Neural progenitor cell (in vitro differentiated cells): Measurements from ENCODE around the gene CLTCL1. TPM values are rescaled to one million over a fixed set of nuclear protein-coding genes. Genes with fewer than 3 reads are reported as not detected.

Experiments used
- DNase-seq: peaks from one replicate; pipeline ENCODE4 v3.0.0-alpha.2; 2016; ENCODE audit warnings: low spot score
- H2AFZ ChIP-seq: fragments of 200-600 bp; sonication (generic); replicated peaks from 2 replicates; pipeline ENCODE4 v1.6.1; 2016; ENCODE audit warnings: antibody characterized with exemption
- H3F3A ChIP-seq: fragments of 200-600 bp; sonication (generic); 2 replicates; pipeline ENCODE4 v1.6.1; 2016; ENCODE audit warnings: antibody characterized with exemption, low read depth
- H3K27ac ChIP-seq: fragments of 200-600 bp; sonication (generic); 2 replicates; pipeline ENCODE4 v1.5.1; 2016; ENCODE audit warnings: mild to moderate bottlenecking
- H3K27me3 ChIP-seq: fragments of 200-600 bp; sonication (generic); 2 replicates; pipeline ENCODE4 v1.6.1; 2016; ENCODE audit warnings: mild to moderate bottlenecking, moderate library complexity
- H3K36me3 ChIP-seq: fragments of 200-600 bp; sonication (generic); 2 replicates; pipeline ENCODE4 v1.5.1; 2016
- H3K4me1 ChIP-seq: fragments of 200-600 bp; sonication (generic); 2 replicates; pipeline ENCODE4 v1.6.1; 2016; ENCODE audit warnings: mixed run types
- H3K4me2 ChIP-seq: fragments of 200-600 bp; sonication (generic); 2 replicates; pipeline ENCODE4 v1.6.1; 2016
- H3K4me3 ChIP-seq: fragments of 200-600 bp; sonication (generic); 2 replicates; pipeline ENCODE4 v1.5.1; 2016
- H3K79me2 ChIP-seq: fragments of 200-600 bp; sonication (generic); 2 replicates; pipeline ENCODE4 v1.6.1; 2016; ENCODE audit warnings: low read depth
- H3K9ac ChIP-seq: fragments of 200-600 bp; sonication (generic); 2 replicates; pipeline ENCODE4 v1.6.1; 2016
- H3K9me3 ChIP-seq: fragments of 200-600 bp; sonication (generic); 2 replicates; pipeline ENCODE4 v1.5.1; 2016; ENCODE audit warnings: low read depth
- H4K20me1 ChIP-seq: fragments of 200-600 bp; sonication (generic); 2 replicates; pipeline ENCODE4 v1.6.1; 2016; ENCODE audit warnings: low read depth
- H3K27ac Mint-ChIP-seq: 3 replicates; pipeline ENCODE4 v1.8.0; 2021; ENCODE audit warnings: mixed read lengths
- H3K27me3 Mint-ChIP-seq: 2 replicates; pipeline ENCODE4 v1.8.0; 2022; ENCODE audit warnings: low read depth, mild to moderate bottlenecking, inconsistent platforms, moderate library complexity, mixed read lengths; ENCODE audit not compliant: insufficient read depth
- H3K36me3 Mint-ChIP-seq: 3 replicates; pipeline ENCODE4 v1.8.0; 2021; ENCODE audit warnings: mixed read lengths
- H3K4me1 Mint-ChIP-seq: 3 replicates; pipeline ENCODE4 v1.8.0; 2021; ENCODE audit warnings: mixed read lengths
- H3K4me3 Mint-ChIP-seq: 3 replicates; pipeline ENCODE4 v1.8.0; 2021; ENCODE audit warnings: mild to moderate bottlenecking, moderate library complexity, mixed read lengths
- H3K9me3 Mint-ChIP-seq: 3 replicates; pipeline ENCODE4 v1.8.0; 2020; ENCODE audit warnings: mixed read lengths
- CTCF ChIP-seq: fragments of 200-600 bp; sonication (generic); IDR thresholded peaks from 2 replicates; pipeline ENCODE4 v1.5.1; 2017; ENCODE audit warnings: antibody characterized with exemption, mild to moderate bottlenecking
- EZH2 ChIP-seq: fragments of 200-600 bp; sonication (generic); IDR thresholded peaks from 2 replicates; pipeline ENCODE4 v1.6.1; 2017; ENCODE audit warnings: antibody characterized with exemption, mild to moderate bottlenecking, moderate library complexity
- EZH2phosphoT487 ChIP-seq: fragments of 200-600 bp; sonication (generic); IDR thresholded peaks from 2 replicates; pipeline ENCODE4 v1.6.1; 2017; ENCODE audit warnings: antibody characterized with exemption
- total RNA-seq: library from RNA; depleted of rRNA; stranded (reverse); fragments of >200 nt; gene quantifications from 2 replicates; pipeline ENCODE4 v1.2.3, GENCODE V29; 2015; ENCODE audit warnings: low replicate concordance

CLTCL1 gene
- 7.9 and 13.7 TPM in 2 replicates for total RNA-seq

- Histone ChIP-seq H3K9me3 (no peaks in the 10 kb centered on the region), H3K27ac (no peak within 1 kb of the TSS), H3K4me2 (peak within 1 kb of the TSS; percentile 98), H3K36me3 (no peaks in the 10 kb centered on the region), H3K9ac (peak within 1 kb of the TSS; percentile 38), H3K4me1 (peaks cover 4% of the 10 kb centered on the region), H4K20me1 (peaks cover 3% of the 10 kb centered on the region), H3K4me3 (peak within 1 kb of the TSS; percentile 99), H3F3A (peaks cover 7% of the 10 kb centered on the region), H3K27me3 (peaks cover 36% of the 10 kb centered on the region), H2AFZ (peak within 1 kb of the TSS; percentile 98), H3K79me2 (no peaks in the 10 kb centered on the region)
- Mint-ChIP-seq H3K4me1 (peaks cover 25% of the 10 kb centered on the region), H3K36me3 (no peaks in the 10 kb centered on the region), H3K27ac (peak within 1 kb of the TSS; percentile 66), H3K9me3 (no peaks in the 10 kb centered on the region), H3K4me3 (peak within 1 kb of the TSS; percentile 94), H3K27me3 (peaks cover 12% of the 10 kb centered on the region)
- TF ChIP-seq EZH2 (no peak), EZH2phosphoT487 (no peak), CTCF (no peak)
- peak; percentile 96 for DNase-seq
These were observed at the start of gene CLTCL1 for GRCh38 chr22:19291580-19292457. CLTCL1 (minus strand) TSS chr22:19291719; CDS start chr22:19291641, 78 bp downstream.

- Histone ChIP-seq H3K27ac (no peak overlapping the region), H3K4me2 (no peak overlapping the region), H3K4me1 (no peaks in the 10 kb centered on the region), H3K9me3 (no peaks in the 10 kb centered on the region), H3F3A (no peaks in the 10 kb centered on the region), H3K4me3 (no peak overlapping the region), H3K9ac (no peak overlapping the region), H3K36me3 (peaks cover 5% of the 10 kb centered on the region), H4K20me1 (no peaks in the 10 kb centered on the region), H3K27me3 (no peaks in the 10 kb centered on the region), H3K79me2 (peaks cover 4% of the 10 kb centered on the region), H2AFZ (no peak overlapping the region)
- Mint-ChIP-seq H3K27ac (no peak overlapping the region), H3K27me3 (peaks cover 2% of the 10 kb centered on the region), H3K4me1 (no peaks in the 10 kb centered on the region), H3K9me3 (peaks cover 81% of the 10 kb centered on the region), H3K36me3 (peaks cover 80% of the 10 kb centered on the region), H3K4me3 (no peak overlapping the region)
- DNase-seq = no peak
- no peak for TF ChIP-seq CTCF
- TF ChIP-seq EZH2phosphoT487 = no peak
- TF ChIP-seq EZH2 = no peak
These were observed 45.6 kb upstream of the CLTCL1 start for GRCh38 chr22:19337137-19337536.

- H3K4me1 Mint-ChIP-seq = no peaks in the 10 kb centered on the region
- Histone ChIP-seq H3K9me3 (no peaks in the 10 kb centered on the region), H3K9ac (no peak overlapping the region), H4K20me1 (no peaks in the 10 kb centered on the region), H2AFZ (no peak overlapping the region), H3F3A (no peaks in the 10 kb centered on the region), H3K4me3 (no peak overlapping the region), H3K36me3 (peaks cover 5% of the 10 kb centered on the region), H3K79me2 (peaks cover 4% of the 10 kb centered on the region), H3K27me3 (no peaks in the 10 kb centered on the region), H3K27ac (no peak overlapping the region), H3K4me2 (no peak overlapping the region), H3K4me1 (no peaks in the 10 kb centered on the region)
- peaks cover 2% of the 10 kb centered on the region for H3K27me3 Mint-ChIP-seq
- H3K4me3 Mint-ChIP-seq = no peak overlapping the region
- TF ChIP-seq EZH2 = no peak
- peaks cover 80% of the 10 kb centered on the region for H3K9me3 Mint-ChIP-seq
- peaks cover 80% of the 10 kb centered on the region for H3K36me3 Mint-ChIP-seq
- no peak overlapping the region for H3K27ac Mint-ChIP-seq
- DNase-seq = no peak
These were observed 44.9 kb upstream of the CLTCL1 start for GRCh38 chr22:19336133-19337075.
